Epithelial cell of esophagus (primary cell): Measurements from ENCODE around the gene KIR2DL3.

Experiments used
- DNase-seq: peaks from one replicate; pipeline ENCODE4 v3.0.0; 2010; ENCODE audit warnings: low read depth
- H3K4me3 ChIP-seq: 2 replicates; pipeline ENCODE4 v1.5.1; 2011; ENCODE audit warnings: mild to moderate bottlenecking, low read length, control low read depth
- CTCF ChIP-seq: IDR thresholded peaks from 2 replicates; pipeline ENCODE4 v1.5.1; 2011; ENCODE audit warnings: low read depth, mild to moderate bottlenecking, low read length, control low read depth, inconsistent platforms; ENCODE audit not compliant: insufficient read depth; ENCODE audit errors: missing control alignments

KIR2DL3 gene

GRCh38 chr19:54790711-54791110 lies 52.4 kb downstream of the KIR2DL3 start:
- no peak for TF ChIP-seq CTCF
- no peak for DNase-seq
- no peak overlapping the region for H3K4me3 ChIP-seq

GRCh38 chr19:54791476-54791875 lies 53.2 kb downstream of the KIR2DL3 start:
- no peak for TF ChIP-seq CTCF
- DNase-seq, result no peak
- no peak overlapping the region for H3K4me3 ChIP-seq

- TF ChIP-seq CTCF, result no peak
- no peak for DNase-seq
- no peak overlapping the region for H3K4me3 ChIP-seq
Observed at GRCh38 chr19:54792814-54793213, 54.5 kb downstream of the KIR2DL3 start.

- DNase-seq, result no peak
- H3K4me3 ChIP-seq, result no peak overlapping the region
- TF ChIP-seq CTCF, result no peak
Observed at GRCh38 chr19:54795758-54796157, 57.4 kb downstream of the KIR2DL3 start.
